Activated B cell treated with CpG ODN at 0.5 μM for 24 hours (primary cell): ENCODE data around the gene CCDC88C. TPM values are rescaled to one million over a fixed set of nuclear protein-coding genes. Genes with fewer than 3 reads are reported as not detected.

ENCODE experiments used
- ATAC-seq: fragments of 200-7000 bp; cut with Tn5 transposase; one replicate; pipeline ENCODE4 v1.10.0; 2021; ENCODE audit warnings: low read depth, mild to moderate bottlenecking, moderate library complexity
- CTCF ChIA-PET: fragments of 350-600 bp; sonication (Branson Sonifier 250); formaldehyde crosslinking; loops from one replicate; lab custom pipeline; 2021; ENCODE audit warnings: antibody characterized with exemption; lab: Charles Lee
- POLR2A ChIA-PET: fragments of 350-600 bp; sonication (Branson Sonifier 250); formaldehyde crosslinking; loops from one replicate; lab custom pipeline; 2021; ENCODE audit warnings: antibody characterized with exemption; lab: Charles Lee
- DNase-seq: peaks from one replicate; pipeline ENCODE4 v3.0.0; 2022
- H3K27ac Mint-ChIP-seq: one replicate; pipeline ENCODE4 v1.8.0; 2020; ENCODE audit warnings: mixed read lengths
- H3K27me3 Mint-ChIP-seq: one replicate; pipeline ENCODE4 v1.8.0; 2021; ENCODE audit warnings: mixed read lengths
- H3K36me3 Mint-ChIP-seq: one replicate; pipeline ENCODE4 v1.8.0; 2021; ENCODE audit warnings: low read depth, mixed read lengths
- H3K4me1 Mint-ChIP-seq: one replicate; pipeline ENCODE4 v1.8.0; 2021; ENCODE audit warnings: mixed read lengths
- H3K4me3 Mint-ChIP-seq: one replicate; pipeline ENCODE4 v1.8.0; 2020; ENCODE audit warnings: mild to moderate bottlenecking, mixed read lengths
- H3K9me3 Mint-ChIP-seq: one replicate; pipeline ENCODE4 v1.8.0; 2020; ENCODE audit warnings: mixed read lengths
- CTCF ChIP-seq: fragments of 200-600 bp; IDR thresholded peaks from one replicate; pipeline ENCODE4 v1.8.0; 2022; ENCODE audit warnings: antibody characterized with exemption, mild to moderate bottlenecking
- intact Hi-C: fragments of 100-400 bp; cut with micrococcal nuclease; formaldehyde crosslinking; loops from one replicate; pipeline ENCODE4 v1.15.1; 2024
- total RNA-seq: library from RNA; stranded (reverse); gene quantifications from 2 replicates; pipeline ENCODE4 v1.2.3, GENCODE V29; 2022

CCDC88C gene
- total RNA-seq, 1 donor from 2014 or later = 164 TPM

GRCh38 chr14:91235841-91236240, 181.8 kb downstream of the CCDC88C start:
- ChIA-PET CTCF (no interaction called here), POLR2A (interaction anchor here (0.6 kb wide), 1 partner anchor 36 kb away, joined by 7 read pairs; no protein-coding TSS in a partner anchor)
- no peaks in the 10 kb centered on the region for H3K36me3 Mint-ChIP-seq
- no peaks in the 10 kb centered on the region for H3K9me3 Mint-ChIP-seq
- no peak for DNase-seq
- ATAC-seq = no peak
- H3K4me1 Mint-ChIP-seq = peaks cover 38% of the 10 kb centered on the region
- H3K4me3 Mint-ChIP-seq = no peak overlapping the region
- no peaks in the 10 kb centered on the region for H3K27me3 Mint-ChIP-seq
- H3K27ac Mint-ChIP-seq = no peak overlapping the region
- TF ChIP-seq CTCF = no peak
- intact Hi-C loops = no loop called here

DNA sequence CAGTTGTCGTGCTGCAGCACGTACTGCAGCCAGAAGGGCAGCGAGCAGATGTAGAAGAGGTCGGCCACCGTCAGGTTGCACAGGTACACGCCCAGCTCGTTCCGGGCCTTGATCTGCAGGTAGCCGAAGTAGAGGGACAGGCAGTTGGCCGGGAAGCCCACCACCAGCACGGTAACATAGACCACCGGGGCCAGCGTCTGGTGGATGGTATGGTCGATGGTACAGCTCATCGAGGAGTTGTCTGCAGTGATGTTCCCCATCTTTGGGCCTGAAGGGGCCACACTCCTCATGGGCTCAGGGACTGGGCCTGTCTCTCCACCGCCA, 182.9 kb downstream of the CCDC88C start:
- no peak for TF ChIP-seq CTCF
- ChIA-PET CTCF (no interaction called here), POLR2A (no interaction called here)
- H3K4me1 Mint-ChIP-seq = peaks cover 42% of the 10 kb centered on the region
- no peaks in the 10 kb centered on the region for H3K27me3 Mint-ChIP-seq
- ATAC-seq (no peak), DNase-seq (no peak)
- H3K36me3 Mint-ChIP-seq = no peaks in the 10 kb centered on the region
- intact Hi-C loops = no loop called here
- no peak overlapping the region for H3K4me3 Mint-ChIP-seq
- peaks cover 2% of the 10 kb centered on the region for H3K9me3 Mint-ChIP-seq
- H3K27ac Mint-ChIP-seq = no peak overlapping the region

DNA sequence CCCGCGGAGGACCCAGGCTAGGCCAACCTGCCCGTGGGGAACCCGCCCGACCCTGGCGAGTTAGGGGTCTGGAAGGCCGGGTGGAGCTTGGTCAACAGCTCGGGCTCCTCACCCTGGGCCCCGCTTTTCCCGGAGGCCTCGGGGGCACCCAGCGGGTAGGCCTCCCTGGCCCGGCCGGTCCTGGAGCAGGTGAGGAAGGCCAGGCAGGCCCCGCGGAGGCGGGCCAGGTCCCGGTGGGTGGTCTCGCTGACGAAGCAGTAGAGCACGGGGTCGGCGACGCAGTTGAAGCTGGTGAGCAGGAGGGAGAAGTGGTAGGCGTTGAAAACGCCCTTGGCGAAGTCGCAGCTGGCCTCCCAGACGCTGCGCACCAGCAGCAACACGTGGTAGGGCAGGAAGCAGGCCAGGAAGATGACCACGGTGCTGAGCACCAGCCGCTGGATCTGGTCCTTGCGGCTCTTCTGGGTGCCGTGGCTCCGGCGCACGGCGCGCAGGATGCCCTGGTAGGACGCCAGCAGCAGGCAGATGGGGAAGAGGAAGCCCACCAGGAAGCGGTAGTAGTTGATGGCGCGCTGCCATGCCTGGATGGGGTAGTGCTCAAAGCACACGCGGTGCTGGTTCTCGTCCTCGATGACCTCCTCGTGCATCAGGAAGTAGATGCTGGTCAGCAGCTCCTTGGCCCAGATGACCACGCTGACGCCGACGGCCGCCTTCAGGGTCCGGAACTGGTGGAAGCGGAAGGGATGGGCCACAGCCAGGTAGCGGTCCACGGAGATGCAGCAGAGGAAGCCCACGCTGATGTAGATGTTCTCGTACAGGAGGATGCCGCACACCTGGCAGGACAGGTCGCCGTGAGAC, 183.5 kb downstream of the CCDC88C start:
- peaks cover 2% of the 10 kb centered on the region for H3K9me3 Mint-ChIP-seq
- CTCF ChIA-PET = no interaction called here
- no peaks in the 10 kb centered on the region for H3K27me3 Mint-ChIP-seq
- POLR2A ChIA-PET = no interaction called here
- no peak for TF ChIP-seq CTCF
- DNase-seq (no peak), ATAC-seq (no peak)
- H3K4me1 Mint-ChIP-seq = peaks cover 45% of the 10 kb centered on the region
- no peak overlapping the region for H3K27ac Mint-ChIP-seq
- H3K36me3 Mint-ChIP-seq = no peaks in the 10 kb centered on the region
- intact Hi-C loops = no loop called here
- H3K4me3 Mint-ChIP-seq = no peak overlapping the region

- DNase-seq = no peak
- no peak overlapping the region for H3K27ac Mint-ChIP-seq
- no peak for ATAC-seq
- TF ChIP-seq CTCF = no peak
- peaks cover 49% of the 10 kb centered on the region for H3K4me1 Mint-ChIP-seq
- CTCF ChIA-PET = no interaction called here
- no peaks in the 10 kb centered on the region for H3K27me3 Mint-ChIP-seq
- intact Hi-C loops = no loop called here
- peaks cover 2% of the 10 kb centered on the region for H3K9me3 Mint-ChIP-seq
- POLR2A ChIA-PET = interaction anchor here (0.7 to 1.6 kb wide), 3 partner anchors 9 to 275 kb away, joined by 3 to 6 read pairs (median 5); no protein-coding TSS in a partner anchor
- no peaks in the 10 kb centered on the region for H3K36me3 Mint-ChIP-seq
- no peak overlapping the region for H3K4me3 Mint-ChIP-seq
Measured at GRCh38 chr14:91232603-91233002, 185.0 kb downstream of the CCDC88C start.

DNA sequence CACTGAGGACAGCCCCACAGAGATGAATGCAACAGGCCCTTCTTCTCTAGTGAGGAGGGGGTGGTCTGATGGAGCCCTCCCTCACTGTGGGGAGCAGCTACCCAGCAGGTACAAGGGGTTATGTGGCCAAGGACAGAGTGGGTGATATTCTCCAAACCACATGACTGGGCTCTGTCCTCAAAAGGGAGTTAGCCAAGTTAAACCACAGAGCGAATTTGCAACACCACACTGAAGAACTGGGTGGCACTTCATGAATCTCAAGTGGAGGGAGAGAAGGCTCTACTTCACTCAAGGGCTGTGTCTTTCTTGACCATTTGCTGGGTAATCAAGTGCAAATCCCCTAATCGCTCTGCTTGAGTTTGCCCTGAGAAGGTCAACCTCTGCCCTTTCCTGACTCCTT, 185.6 kb downstream of the CCDC88C start:
- ATAC-seq (no peak), DNase-seq (no peak)
- POLR2A ChIA-PET = interaction anchor here (1.1 to 1.6 kb wide), 2 partner anchors 9 to 11 kb away, joined by 3 to 5 read pairs; no protein-coding TSS in a partner anchor
- no peak for TF ChIP-seq CTCF
- Mint-ChIP-seq H3K4me1 (peaks cover 55% of the 10 kb centered on the region), H3K4me3 (no peak overlapping the region), H3K27ac (no peak overlapping the region), H3K9me3 (peaks cover 2% of the 10 kb centered on the region), H3K36me3 (no peaks in the 10 kb centered on the region), H3K27me3 (no peaks in the 10 kb centered on the region)
- CTCF ChIA-PET = no interaction called here
- intact Hi-C loops = no loop called here
